Mammary epithelial cell (primary cell): ENCODE data around the gene ELK4.

Experiments
- EZH2 ChIP-seq: IDR thresholded peaks from 2 replicates; pipeline ENCODE4 v1.6.1; 2012; ENCODE audit warnings: low read length, inconsistent platforms, borderline replicate concordance
- TF ChIP-seq, protein P1 (sequence below), 2 donors: IDR thresholded peaks in 1 of 2; conservative IDR thresholded peaks in 1 of 2; 2 replicates each; pipeline ENCODE4 v1.5.1; 2011 to 2012; ENCODE audit warnings: inconsistent platforms in 2 of 2, low read length in 2 of 2, mild to moderate bottlenecking in 2 of 2, control low read depth in 1 of 2, low read depth in 1 of 2; ENCODE audit not compliant: insufficient read depth in 1 of 2; ENCODE audit errors: extremely low read depth in 1 of 2

DNA sequence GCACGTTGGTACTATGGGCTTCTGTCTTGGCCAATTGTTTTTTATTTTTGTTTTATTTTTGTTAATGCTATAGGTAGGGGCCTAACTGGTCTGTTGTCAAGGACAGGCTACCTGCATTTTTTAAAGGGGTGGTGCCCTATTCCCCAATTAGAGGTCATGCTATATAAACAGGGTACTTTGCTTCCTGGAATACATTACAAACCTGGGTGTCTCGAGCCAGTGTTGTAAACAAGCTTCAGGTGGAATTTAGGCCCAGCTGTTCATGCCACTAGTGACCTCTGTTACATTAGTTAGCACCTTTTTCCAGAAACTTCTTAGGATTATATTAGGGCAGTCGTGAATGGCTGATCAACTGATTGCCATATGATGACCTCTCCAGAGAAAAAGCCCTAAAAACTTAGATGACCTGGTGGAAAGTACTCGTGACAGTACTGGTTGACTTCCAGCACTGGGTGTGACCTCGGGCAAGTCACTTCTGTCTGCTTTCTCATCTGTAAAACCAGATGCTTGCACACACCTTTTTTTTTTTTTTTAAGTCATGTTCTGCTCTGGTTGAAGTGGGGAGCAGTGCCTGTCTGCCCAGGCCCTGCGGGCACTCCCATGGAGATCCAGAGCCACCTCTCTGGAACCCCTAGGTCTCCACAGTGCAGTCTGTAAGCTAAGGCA lies 46.5 kb downstream of the ELK4 start:
- TF ChIP-seq, protein P1, sequence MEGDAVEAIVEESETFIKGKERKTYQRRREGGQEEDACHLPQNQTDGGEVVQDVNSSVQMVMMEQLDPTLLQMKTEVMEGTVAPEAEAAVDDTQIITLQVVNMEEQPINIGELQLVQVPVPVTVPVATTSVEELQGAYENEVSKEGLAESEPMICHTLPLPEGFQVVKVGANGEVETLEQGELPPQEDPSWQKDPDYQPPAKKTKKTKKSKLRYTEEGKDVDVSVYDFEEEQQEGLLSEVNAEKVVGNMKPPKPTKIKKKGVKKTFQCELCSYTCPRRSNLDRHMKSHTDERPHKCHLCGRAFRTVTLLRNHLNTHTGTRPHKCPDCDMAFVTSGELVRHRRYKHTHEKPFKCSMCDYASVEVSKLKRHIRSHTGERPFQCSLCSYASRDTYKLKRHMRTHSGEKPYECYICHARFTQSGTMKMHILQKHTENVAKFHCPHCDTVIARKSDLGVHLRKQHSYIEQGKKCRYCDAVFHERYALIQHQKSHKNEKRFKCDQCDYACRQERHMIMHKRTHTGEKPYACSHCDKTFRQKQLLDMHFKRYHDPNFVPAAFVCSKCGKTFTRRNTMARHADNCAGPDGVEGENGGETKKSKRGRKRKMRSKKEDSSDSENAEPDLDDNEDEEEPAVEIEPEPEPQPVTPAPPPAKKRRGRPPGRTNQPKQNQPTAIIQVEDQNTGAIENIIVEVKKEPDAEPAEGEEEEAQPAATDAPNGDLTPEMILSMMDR (conservative IDR thresholded peaks at IDR 0.05 in 1 of 2, IDR thresholded peaks at IDR 0.05 in 1 of 2; ENCODE audit: extremely low read depth in 1 of 2, insufficient read depth in 1 of 2, low read depth in 1 of 2, low read length in 2 of 2), result no peak
- no peak for TF ChIP-seq EZH2
